Measurements from ENCODE around the gene REL.

The REL gene

DNA sequence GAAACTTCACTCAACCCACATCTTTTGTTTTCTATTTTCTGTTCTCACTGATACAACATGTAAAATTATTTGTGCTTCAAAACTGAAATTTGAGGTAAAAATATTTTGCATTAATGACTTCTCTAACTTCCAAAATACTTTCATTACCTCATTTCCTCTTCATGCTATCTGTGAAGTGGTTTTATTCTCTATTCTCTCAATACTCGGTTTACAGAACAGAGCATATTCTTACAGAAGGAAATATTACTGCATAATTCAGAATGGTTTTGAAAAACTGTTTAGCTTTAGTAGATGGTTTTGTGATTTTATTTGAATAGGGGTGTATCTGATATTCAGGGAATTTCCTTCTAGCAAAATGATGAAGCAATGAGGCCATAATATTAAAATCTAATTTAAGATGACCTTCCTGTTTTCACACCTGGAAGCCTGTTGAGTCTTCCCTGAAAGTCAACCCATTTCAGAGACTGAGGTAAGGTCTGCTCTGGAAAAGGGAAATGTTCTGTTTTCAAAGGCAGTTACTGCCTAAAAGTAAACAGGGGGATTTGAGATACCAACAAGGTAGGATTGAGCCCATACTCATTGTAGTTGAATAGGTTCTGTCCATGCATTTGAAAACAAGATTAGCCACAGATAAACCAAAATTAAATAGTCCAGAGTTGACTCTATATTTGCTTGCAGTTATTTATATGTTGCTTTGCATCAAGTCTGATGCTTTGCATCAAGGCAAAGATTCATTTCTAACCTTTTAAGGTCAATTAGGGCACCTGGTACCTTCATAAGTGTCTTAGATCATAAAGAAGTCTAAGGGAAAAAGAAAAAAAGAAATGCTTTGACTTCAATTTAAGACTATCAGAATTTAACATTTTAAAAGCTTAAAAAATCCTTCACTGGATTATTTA lies 85.4 kb downstream of the REL start:
- no peak for DNase-seq

DNA sequence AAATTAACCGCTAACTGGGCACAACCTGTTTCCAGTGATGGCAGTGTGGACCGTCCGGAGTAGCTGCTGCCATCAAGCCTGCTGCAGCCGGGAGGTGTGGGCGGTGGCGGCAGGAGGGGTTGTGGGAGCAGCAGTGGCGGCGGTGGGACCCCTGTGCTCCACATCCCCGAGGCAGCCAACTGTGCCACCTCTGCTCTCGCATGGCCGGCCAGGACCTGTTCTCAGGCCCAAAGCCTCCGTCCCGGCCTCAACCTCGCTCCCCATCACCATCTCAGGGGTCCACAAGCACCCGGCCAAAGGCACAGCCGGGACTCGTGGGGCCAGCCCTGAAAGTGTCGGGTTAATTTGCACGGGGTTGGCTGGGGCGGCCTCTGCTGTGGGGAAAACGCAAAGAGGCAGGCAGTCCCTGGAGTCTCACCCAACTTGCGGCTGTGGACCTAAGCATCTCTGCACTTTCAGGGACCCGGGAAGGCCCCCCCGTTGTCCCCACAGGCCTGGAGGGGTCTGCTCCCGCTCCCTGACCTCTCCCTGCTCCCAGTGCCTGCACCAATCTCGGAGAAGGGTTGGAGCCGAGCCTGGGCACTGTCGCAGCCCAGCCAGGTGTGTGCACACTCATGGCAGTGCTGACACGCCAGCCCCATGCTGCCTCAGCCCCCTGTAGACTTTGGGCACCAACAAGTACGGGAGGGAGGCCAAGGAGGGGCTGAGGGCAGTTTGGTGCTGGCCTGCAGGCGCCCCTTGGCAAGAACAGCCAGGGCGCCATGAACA lies 91.7 kb downstream of the REL start:
- DNase-seq, result no peak

DNA sequence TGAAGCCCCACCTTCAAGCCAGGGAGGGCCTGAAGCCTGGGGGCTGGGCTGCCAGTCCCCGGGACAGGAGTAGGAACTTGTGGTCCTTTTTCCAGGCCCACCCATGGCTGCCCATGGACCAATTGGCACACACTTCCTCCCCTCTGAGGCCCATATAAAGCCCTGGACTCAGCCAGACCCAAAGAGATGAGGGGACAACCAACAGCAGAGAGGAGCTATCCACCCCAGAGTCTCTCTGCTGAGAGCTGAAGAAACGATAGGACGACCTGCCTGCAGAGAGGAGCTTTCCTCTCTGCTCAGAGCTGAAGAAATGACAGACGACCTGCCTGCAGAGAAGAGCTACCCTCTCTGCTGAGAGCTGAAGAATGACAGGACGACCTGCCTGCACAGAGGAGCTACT lies 92.3 kb downstream of the REL start:
- DNase-seq, result no peak

DNA sequence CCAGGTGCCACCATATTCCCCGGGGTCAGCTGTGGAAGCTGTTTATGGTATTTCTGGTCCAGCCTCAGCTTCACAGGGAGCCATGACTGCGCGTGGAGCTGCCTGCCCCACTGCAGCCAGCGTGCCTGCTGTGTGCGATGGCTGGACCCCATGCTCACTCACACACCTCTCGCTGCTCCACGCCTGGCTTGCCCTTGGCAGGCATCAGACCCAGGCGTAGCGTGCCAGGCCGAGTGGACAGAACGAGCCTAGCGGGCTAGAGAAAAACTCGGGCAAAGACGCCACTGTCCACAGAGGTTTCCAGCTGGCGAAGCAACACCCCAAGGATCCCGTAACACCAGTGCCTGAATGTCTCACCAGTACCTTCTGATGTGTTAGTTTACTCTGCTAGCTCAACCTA lies 93.3 kb downstream of the REL start:
- DNase-seq, result no peak

All from NCI-H1092 treated with DMSO at 0.1 percent for 48 hours (cell line).